GM19438 (cell line): Measurements from ENCODE around the gene PPP4R2.

Experiments used
- ATAC-seq: cut with Tn5 transposase; IDR thresholded peaks from one replicate; pipeline ENCODE4 v1.9.1; 2021; ENCODE audit warnings: low read depth; ENCODE audit not compliant: unreplicated experiment

The PPP4R2 gene

GRCh38 chr3:73018790-73019441 is 22.3 kb downstream of the PPP4R2 start:
- ATAC-seq: no peak

- ATAC-seq: no peak
Observed at GRCh38 chr3:73021301-73021835, 24.8 kb downstream of the PPP4R2 start.

GRCh38 chr3:73024836-73025235 is 28.2 kb downstream of the PPP4R2 start:
- no peak for ATAC-seq

DNA sequence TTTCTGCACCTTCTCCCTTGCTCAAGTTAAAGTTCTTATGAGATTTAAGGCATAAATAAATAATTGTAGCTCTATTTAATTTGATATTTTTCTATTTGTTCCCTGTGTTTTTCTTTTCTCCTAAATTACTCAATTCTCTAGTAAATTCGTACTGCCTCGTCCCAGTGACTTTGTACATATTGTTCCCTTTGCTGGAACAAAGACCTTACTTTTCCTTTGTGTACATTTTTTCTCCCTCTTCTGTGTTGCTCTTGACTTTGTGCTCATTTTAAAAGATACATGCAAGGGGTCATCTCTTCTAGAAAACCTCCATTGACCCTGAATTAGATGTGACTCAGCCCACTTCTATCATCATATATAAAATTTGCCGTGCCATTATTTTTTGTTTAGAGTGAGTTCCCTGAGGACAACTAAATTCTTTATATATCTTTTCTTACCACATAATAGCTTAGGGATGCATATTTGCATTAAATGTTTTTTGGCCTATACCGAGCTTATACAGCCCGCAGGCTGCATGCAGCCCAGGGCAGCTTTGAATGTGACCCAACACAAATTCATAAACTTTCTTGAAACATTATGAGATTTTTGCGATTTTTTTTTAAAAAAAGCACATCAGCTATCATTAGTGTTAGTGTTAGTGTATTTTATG is 29.6 kb downstream of the PPP4R2 start:
- ATAC-seq: no peak

GRCh38 chr3:73026760-73027113 is 30.1 kb downstream of the PPP4R2 start:
- ATAC-seq: no peak

- no peak for ATAC-seq
Observed at GRCh38 chr3:73028803-73029202, 32.2 kb downstream of the PPP4R2 start.

DNA sequence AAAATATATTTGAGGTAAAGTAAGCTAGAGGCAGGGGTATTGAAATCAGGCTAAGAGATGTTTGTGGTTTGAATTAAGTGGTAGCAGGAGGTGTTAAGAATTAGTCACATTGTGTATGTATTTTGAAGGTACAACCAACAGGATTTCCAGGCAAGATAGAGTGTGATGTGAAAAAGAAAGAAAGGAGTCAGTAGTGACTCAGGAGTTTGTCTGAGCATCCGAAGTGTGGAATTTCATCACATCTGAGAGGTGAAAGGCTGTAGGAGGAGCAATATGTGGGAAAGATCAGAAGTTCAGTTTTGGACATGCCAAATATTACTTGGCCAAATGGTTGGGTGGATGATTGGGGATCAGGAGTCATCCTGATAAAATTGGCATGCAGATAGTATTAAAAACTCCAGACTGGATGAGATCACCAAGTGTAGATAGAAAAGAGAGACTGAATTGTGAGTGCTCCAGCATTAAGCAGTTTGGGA is 32.7 kb downstream of the PPP4R2 start:
- ATAC-seq: no peak

- no peak for ATAC-seq
Observed at GRCh38 chr3:73030073-73030597, 33.5 kb downstream of the PPP4R2 start.

- ATAC-seq: no peak
Observed at GRCh38 chr3:73031573-73032103, 35.0 kb downstream of the PPP4R2 start.

DNA sequence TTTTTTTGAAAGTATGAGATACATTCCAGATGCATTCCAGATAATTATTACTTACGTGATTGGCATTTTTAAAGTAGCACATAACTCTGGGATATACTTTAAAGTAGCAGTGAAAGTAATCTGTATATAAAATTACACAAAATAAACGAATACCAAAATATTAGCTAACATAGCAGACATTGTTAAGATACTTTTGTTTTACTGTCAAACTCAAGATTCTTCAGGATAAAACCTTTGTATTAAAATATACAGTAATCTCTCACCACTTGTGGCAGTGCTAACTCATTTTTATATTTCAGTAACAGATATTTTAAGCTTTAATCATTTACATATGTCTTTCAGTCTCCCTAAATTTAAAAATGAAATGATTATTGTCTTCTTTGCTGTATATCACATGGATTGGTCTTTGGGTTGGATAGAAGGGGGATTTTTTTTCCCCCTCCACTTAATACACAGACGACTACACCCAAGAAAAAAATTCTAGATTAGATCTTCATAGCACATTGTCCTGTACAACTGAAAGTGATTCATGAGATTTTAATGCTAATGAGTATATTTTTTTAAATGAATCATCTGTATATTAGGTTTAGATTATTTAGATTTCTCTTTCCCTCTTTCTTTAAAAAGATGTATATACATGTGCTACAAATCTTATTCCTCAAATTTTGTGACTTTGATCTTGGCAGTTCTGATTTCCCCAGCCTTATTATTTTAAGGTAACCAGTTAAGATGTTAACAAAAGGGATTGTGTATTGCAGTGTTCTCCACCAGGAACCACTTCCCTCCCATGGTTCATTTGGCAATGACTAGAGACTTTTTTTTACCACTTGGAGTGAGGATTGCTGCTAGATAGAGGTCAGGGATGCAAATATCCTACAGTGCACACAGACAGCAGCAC is 40.3 kb downstream of the PPP4R2 start:
- no peak for ATAC-seq

GRCh38 chr3:73041537-73041936 is 44.9 kb downstream of the PPP4R2 start:
- ATAC-seq: no peak

DNA sequence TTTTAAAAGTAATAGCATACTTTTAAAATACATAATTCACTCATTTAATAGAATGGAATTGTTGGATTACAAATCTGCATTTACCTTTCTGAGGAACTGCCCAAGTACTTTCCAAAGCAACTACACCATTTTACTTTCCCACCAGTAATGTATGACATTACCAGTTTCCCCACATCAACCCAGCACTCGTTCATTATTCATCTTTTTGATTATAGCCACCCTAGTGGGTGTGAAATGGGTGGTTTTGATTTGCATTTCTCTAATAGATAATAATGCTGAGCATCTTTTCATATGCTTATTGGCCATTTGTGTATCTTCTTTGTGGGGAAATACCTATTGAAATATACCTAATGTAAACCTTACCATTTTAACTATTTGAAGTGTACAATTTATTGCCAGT is 46.8 kb downstream of the PPP4R2 start:
- no peak for ATAC-seq

GRCh38 chr3:73045391-73045790 is 48.8 kb downstream of the PPP4R2 start:
- ATAC-seq: no peak

DNA sequence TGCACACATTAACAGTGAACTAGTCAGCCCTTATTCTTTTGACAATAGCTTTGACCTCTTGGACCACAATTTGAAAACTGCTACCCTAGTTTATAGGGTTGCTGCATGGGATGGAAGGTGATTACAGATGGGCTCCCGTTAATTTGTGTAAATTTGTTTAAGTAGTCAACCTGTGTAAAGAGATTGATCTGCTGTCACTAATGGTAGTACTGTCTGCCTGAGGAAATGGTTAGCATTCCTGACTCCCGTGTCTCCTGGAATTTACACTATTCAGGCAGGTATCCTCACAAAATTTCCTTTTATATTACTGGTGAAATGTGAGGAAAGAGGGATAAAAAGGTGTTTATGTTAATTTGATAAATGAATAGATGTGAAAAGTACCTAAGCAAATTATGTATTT is 49.6 kb downstream of the PPP4R2 start:
- no peak for ATAC-seq

GRCh38 chr3:73049319-73049718 is 52.7 kb downstream of the PPP4R2 start:
- ATAC-seq: no peak

DNA sequence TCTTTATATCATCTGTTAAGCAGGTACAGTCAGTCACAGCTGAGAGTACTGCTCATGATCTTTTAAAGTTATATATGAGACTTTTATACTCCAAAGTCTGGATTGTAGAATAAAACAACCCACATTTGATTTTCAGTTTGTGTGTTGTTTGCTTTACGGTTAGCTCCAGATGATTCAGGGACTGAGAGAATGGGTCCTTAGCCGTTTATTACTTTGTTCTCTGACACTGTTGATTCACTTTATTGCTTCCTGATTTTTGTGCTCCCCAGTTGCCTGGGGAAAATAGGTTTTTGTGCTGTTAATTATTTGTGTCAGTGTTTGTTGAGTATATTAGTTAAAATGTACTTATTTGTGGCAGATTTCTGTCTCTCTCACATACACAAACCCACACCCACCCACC is 56.2 kb downstream of the PPP4R2 start:
- no peak for ATAC-seq

- ATAC-seq: no peak
Observed at GRCh38 chr3:73055583-73055982, 59.0 kb downstream of the PPP4R2 start.

DNA sequence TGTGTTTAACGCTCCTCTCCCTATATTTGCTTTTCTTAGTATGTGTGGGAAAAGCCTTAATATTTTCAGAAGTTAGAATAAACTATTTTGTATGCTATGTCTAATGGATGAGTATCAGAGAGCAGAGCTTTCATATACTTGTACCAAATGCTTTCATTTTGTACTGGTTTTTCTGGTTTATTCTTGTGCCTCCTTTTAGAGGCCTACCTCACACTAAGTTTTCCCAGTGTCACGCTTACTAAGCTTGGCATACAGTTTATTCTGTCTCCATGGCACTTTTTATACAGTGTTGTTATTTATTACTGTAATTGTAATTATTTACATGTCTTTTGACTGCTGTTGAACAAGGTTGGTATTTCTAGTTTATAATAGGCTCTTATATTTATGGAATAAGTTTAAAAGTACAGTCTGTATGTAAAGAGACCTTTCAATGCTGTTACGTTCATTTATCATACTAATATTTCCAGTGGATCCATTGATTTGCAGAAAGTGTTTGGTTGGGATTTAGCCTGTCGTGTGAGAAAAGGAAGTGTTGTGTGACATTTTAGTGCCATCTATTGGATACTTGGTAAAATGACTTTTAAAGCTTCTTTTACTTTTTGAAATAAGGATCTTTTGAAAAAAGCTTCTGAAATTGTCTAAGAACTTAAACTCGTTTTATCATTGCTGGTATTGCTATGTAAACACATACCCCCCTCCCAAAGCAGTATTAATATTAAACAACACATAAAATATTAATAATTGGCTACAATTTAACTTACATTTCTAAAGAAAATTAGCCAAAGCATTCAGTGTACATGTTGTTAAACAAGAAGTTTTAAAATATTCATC is 59.6 kb downstream of the PPP4R2 start:
- ATAC-seq: no peak

GRCh38 chr3:73056845-73057150 is 60.2 kb downstream of the PPP4R2 start:
- no peak for ATAC-seq

DNA sequence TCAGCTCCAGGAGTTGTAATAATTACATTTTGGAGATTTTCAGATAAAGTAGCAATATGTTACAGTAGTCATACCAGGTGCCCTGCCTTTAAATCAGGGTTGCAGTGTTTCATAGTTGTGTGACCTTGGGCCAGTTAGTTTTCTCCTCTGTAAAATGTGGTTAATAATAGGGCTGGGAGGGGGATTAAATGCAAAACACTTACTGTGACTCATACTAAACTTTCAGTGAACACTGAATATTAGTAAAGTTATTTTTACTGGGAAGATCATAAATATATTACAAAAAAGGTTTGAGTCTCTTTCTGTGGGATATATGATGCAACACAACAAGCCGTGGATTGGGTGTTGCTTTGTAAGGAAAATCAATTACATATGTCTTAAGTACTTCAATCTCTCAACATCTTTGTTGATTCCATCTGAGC is 63.7 kb downstream of the PPP4R2 start:
- no peak for ATAC-seq
